ENCODE data around the gene TRIM9. TPM values are rescaled to one million over a fixed set of nuclear protein-coding genes. Genes with fewer than 3 reads are reported as not detected.
A peak's percentile ranks its signal among the peaks of the same experiment; 100 is the strongest.

The TRIM9 gene
- total RNA-seq, 3 donors from 2014 or later = 0.72 to 8.7 (median 3.9) TPM

DNA sequence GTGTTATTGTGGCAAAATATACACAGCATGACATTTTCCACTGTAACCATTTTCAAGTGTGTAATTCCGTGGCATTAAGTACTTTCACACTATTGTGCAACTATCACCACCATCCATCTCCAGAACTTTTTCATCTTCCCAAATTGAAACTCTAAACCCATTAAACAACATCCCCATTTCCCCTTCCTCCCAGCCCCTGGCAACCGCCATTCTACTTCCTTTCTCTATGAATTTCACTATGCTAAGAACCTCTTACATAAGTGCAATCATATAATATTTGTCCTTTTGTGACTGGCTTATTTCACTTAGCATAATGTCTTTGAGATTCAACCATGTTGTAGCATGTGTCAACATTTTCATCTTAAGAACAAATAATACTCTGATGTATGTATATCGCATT lies 82.8 kb downstream of the TRIM9 start:
- Histone ChIP-seq H3K4me1 (ENCODE audit: low read depth) (no peaks in the 10 kb centered on the region), H3K9me3 (no peaks in the 10 kb centered on the region), H3K36me3 (ENCODE audit: low read depth) (no peaks in the 10 kb centered on the region), H3K4me3 (no peak overlapping the region)
- TF ChIP-seq, protein P1, sequence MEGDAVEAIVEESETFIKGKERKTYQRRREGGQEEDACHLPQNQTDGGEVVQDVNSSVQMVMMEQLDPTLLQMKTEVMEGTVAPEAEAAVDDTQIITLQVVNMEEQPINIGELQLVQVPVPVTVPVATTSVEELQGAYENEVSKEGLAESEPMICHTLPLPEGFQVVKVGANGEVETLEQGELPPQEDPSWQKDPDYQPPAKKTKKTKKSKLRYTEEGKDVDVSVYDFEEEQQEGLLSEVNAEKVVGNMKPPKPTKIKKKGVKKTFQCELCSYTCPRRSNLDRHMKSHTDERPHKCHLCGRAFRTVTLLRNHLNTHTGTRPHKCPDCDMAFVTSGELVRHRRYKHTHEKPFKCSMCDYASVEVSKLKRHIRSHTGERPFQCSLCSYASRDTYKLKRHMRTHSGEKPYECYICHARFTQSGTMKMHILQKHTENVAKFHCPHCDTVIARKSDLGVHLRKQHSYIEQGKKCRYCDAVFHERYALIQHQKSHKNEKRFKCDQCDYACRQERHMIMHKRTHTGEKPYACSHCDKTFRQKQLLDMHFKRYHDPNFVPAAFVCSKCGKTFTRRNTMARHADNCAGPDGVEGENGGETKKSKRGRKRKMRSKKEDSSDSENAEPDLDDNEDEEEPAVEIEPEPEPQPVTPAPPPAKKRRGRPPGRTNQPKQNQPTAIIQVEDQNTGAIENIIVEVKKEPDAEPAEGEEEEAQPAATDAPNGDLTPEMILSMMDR (IDR thresholded peaks at IDR 0.05) = no peak
- ATAC-seq = no peak
- intact Hi-C loops (cut with DNase I, micrococcal nuclease) = no loop called here
- no peak for DNase-seq

DNA sequence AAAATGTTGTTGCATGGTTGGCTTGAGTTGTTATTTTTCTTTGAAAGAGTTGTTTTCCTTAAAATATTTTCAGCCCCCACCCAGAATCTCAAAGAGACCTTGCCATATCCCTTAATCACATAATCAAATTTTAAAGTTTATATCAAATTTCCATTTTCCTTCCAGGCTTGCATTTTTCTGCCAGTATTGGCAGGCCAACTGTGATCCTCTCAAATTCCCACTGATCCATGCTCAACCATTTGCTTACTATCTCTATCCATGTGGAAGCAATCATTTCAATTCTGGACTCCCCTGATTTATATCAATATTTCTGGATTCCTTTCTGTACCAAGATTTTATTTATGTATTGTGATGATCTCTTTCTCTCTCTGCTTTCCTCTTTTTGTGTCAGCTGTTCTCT lies 86.5 kb downstream of the TRIM9 start:
- intact Hi-C loops (cut with DNase I, micrococcal nuclease) = no loop called here
- no peaks in the 10 kb centered on the region for H3K36me3 ChIP-seq (ENCODE audit: low read depth)
- H3K4me1 ChIP-seq (ENCODE audit: low read depth) = no peaks in the 10 kb centered on the region
- no peaks in the 10 kb centered on the region for H3K9me3 ChIP-seq
- no peak overlapping the region for H3K4me3 ChIP-seq
- TF ChIP-seq, protein P1 (IDR thresholded peaks at IDR 0.05) = no peak
- no peak for DNase-seq
- no peak for ATAC-seq

DNA sequence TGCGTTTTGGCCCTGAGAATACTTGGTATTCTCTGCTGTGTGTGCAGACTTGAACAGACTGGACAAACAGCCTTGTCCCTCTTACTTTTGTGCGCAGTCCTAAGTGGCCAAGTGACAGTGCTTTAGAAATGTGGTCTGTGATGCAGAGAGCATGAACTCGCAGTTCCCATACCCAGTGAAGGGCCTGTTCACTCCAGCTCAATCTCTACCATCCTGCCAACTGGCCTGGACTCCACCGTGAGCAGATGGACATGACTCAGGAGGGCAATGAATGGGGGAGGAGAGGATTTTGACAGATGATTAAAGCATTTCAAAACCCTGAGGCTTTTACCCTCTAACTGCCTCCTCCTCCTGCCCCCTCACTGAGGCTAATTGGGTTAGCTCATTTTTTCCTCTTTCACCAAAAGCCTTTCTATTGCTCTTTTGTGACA lies 88.1 kb downstream of the TRIM9 start:
- TF ChIP-seq, protein P1 (IDR thresholded peaks at IDR 0.05) = no peak
- no peak for DNase-seq
- peak; percentile 33 for ATAC-seq
- Histone ChIP-seq H3K4me1 (ENCODE audit: low read depth) (no peaks in the 10 kb centered on the region), H3K9me3 (no peaks in the 10 kb centered on the region), H3K36me3 (ENCODE audit: low read depth) (no peaks in the 10 kb centered on the region), H3K4me3 (no peak overlapping the region)
- intact Hi-C loops (cut with DNase I, micrococcal nuclease) = no loop called here

DNA sequence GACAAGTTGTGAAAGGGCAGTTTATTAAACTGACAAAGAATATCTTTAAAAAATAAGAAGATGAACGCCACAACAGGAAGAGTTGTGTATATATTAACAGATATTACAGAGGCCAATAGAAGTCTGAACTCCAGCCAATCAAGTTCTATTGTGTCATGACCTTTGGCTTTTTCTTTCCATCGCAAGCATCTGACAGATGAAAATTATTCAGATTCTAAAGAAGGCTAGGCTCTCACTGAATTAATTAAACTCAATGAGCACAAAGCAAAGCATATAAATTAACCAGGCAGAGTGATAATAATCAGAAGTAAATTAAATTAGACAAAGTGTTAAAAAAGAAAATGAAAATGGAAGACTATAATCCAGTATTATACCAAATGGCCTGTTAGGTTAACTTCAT lies 88.6 kb downstream of the TRIM9 start:
- ATAC-seq (no peak), DNase-seq (no peak)
- H3K4me1 ChIP-seq (ENCODE audit: low read depth) = no peaks in the 10 kb centered on the region
- H3K36me3 ChIP-seq (ENCODE audit: low read depth) = no peaks in the 10 kb centered on the region
- intact Hi-C loops (cut with DNase I, micrococcal nuclease) = no loop called here
- TF ChIP-seq, protein P1 (IDR thresholded peaks at IDR 0.05) = no peak
- no peak overlapping the region for H3K4me3 ChIP-seq
- H3K9me3 ChIP-seq = no peaks in the 10 kb centered on the region

DNA sequence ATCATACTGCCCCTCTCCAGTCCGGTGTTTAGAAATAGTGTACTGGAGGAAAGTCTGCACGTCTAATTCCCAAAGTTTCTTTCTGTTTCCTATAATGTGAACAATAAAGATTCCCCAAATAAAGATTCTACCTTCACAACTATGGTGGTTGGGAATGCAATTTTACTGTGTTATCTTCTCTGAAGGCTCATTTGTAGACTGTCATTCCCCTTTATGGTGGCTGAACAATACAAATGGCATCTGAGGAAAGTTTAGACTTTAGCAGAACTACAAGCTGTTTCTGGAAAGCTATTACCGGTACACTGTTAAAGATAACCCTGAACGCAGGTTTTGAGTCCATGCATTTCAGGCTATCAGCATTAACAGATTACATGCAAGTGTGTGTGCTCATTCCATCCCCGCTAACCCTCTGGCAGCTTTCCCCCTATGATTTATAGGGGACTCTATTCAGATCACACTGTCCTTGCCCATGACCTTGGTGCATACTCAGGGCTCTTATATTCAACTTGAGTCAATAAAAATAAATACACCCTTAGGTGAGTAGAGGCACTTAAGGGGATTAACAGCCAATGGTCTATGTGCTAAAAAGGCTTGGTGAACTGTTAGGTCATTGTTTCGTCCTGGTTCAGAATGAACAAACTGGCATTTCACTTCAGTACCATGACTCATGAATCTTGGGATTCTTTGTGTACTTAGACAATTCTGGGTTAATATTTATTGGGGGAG lies 89.9 kb downstream of the TRIM9 start:
- TF ChIP-seq, protein P1 (IDR thresholded peaks at IDR 0.05) = no peak
- H3K9me3 ChIP-seq = no peaks in the 10 kb centered on the region
- intact Hi-C loops (cut with DNase I, micrococcal nuclease) = no loop called here
- no peaks in the 10 kb centered on the region for H3K36me3 ChIP-seq (ENCODE audit: low read depth)
- DNase-seq (no peak), ATAC-seq (peak; percentile 46)
- H3K4me3 ChIP-seq = no peak overlapping the region
- no peaks in the 10 kb centered on the region for H3K4me1 ChIP-seq (ENCODE audit: low read depth)

All from mucosa of descending colon (tissue), 3 donors.